CD1c-positive myeloid dendritic cell (primary cell): ENCODE data around the gene MSMO1.

Source experiments
- DNase-seq: peaks from one replicate; pipeline ENCODE4 v3.0.0-alpha.2; 2016; ENCODE audit errors: extremely low spot score

Gene MSMO1

GRCh38 chr4:165360041-165360695 is 32.7 kb downstream of the MSMO1 start:
- DNase-seq, result peak; percentile 16

DNA sequence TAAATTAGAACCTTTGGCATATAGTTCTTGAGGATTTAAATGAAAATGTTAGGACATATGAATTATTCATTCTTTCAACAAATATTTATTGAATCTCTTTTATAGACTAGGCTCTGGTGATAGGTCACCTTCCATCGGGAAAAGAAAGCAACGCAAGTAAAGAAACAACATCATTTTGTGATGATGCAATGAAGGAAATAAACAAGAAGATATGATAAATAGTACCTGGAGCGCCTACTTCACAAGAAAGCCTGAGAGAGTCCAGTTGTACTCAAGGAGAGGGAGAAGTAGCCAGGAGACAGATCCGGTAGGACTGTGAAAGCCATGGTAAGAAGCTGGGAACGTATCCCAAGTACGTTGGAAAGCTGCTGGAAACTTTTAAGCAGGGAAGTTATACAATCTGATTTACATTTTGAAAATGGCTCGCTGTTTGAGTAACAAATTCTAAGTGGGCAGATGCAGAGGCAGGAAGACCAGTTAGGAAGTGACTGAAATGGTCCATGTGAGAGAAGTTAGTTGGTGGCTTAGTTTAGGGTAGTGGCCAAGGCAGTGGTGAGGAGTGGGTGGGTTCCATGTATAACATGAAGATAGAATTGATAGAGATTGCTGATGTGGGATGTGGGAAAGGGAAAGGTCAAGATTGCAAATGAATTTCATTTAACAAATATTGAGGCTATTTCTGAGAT is 33.7 kb downstream of the MSMO1 start:
- peak; percentile 59 for DNase-seq

- no peak for DNase-seq
These were observed 34.3 kb downstream of the MSMO1 start for GRCh38 chr4:165361810-165362209.

DNA sequence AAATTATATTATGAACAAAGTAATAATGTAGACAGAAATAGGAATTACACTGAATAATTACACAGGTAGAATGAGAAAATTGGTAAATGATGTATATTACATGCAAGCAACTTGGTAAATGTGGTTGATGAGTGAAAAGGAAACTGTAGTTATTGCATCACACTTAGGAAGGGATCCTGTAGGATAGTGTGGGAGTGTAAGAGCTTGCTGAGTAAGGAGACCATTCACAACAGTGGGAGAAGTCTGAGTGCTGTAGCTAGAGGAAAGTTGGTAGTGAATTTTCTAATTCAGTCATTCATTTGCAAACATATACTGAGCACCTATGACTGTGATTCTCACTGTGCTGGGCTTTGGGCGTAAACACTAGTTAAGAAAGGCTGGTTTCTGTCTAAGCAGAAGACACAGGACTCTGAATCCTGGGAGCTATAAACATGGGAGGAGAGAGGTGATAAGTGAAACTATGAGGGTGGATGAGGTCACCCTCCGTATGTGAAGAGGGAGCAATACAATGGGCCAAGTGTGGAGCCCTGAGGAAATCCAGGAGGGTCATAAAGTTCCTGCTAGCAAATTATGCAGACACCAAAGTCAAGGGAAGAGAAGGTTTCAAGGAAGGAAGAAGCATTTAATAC is 37.1 kb downstream of the MSMO1 start:
- DNase-seq, result peak; percentile 42

- no peak for DNase-seq
These were observed 39.6 kb downstream of the MSMO1 start for GRCh38 chr4:165367040-165367439.

- DNase-seq, result no peak
These were observed 40.6 kb downstream of the MSMO1 start for GRCh38 chr4:165368114-165368513.

GRCh38 chr4:165368567-165368966 is 41.1 kb downstream of the MSMO1 start:
- no peak for DNase-seq

- no peak for DNase-seq
These were observed 42.1 kb downstream of the MSMO1 start for GRCh38 chr4:165369522-165369921.

DNA sequence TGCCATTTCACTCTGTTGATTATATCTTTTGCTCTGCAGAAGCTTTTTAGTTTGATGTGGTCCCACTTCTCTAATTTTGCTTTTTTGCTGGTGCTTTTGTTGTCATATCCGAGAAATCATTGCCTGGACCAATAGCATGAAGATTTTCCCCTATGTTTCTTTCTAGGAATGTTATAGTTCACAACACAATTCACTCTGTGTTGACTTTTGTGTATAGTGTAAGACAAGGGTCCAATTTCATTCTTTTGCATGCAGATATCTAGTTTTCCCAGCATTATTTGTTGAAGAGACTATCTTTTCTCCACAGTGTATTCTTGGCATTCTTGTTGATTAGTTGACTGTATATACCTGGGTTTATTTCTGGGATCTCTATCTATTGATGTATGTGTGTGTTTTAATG is 43.1 kb downstream of the MSMO1 start:
- DNase-seq, result no peak

DNA sequence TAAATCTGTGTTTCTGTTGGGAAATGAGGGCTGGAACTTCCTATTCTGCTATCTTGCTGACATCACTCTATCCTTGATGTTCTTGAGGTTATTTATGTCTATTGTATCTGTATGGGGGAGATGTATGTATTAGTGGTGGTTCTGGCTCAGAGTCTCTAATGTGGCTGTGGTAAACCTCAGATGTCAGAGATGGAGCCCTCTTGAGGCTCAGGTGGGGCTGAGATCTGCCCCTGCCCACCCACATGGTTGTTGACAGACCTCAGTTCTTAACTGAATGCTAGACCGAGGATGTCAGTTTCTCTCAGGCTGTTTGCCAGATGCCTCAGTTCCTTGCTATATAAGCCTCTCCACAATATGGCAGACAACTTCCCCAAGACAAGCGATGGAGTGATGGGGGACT is 48.0 kb downstream of the MSMO1 start:
- no peak for DNase-seq

DNA sequence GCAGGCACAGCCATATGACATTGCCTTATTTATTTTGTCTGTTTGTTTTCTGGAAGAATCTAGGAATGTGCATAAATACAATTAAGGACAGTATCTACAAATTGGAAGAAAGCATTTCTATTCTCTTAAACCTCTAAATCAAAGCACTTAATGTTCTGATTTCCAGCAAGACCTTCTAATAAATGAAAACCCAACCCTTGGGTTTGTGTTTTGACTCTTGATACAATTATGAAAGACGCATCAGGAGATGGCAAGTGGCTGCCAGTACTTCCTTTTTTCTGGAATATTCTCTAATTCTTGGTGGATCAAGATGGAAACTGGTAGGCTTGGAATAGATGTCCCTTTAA is 50.9 kb downstream of the MSMO1 start:
- no peak for DNase-seq

DNA sequence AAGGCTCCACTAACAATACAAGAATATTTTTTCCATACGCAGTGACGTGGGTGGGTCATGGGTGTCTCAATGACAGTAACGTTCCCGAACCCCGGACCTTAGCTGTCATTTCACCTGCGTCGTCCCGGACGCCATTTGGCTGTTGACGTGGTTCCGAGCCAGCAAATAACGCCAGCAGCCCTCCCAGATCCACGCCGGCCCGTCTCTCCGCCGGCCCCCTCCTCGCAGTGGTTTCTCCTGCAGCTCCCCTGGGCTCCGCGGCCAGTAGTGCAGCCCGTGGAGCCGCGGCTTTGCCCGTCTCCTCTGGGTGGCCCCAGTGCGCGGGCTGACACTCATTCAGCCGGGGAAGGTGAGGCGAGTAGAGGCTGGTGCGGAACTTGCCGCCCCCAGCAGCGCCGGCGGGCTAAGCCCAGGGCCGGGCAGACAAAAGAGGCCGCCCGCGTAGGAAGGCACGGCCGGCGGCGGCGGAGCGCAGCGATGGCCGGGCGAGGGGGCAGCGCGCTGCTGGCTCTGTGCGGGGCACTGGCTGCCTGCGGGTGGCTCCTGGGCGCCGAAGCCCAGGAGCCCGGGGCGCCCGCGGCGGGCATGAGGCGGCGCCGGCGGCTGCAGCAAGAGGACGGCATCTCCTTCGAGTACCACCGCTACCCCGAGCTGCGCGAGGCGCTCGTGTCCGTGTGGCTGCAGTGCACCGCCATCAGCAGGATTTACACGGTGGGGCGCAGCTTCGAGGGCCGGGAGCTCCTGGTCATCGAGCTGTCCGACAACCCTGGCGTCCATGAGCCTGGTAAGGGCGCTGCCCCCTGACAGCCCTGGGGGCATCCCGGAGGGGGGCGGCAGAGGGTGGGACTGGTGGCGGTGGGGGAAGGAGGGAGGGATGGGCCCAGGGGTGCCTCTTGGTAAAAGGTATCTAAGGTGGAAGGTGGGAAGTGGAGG is 51.5 kb downstream of the MSMO1 start, which contains the start of gene CPE:
CPE (plus strand) TSS at position 264 of the 933 bp plus-strand sequence; CDS start at position 478, 214 bp downstream.
- DNase-seq, result peak; percentile 77

DNA sequence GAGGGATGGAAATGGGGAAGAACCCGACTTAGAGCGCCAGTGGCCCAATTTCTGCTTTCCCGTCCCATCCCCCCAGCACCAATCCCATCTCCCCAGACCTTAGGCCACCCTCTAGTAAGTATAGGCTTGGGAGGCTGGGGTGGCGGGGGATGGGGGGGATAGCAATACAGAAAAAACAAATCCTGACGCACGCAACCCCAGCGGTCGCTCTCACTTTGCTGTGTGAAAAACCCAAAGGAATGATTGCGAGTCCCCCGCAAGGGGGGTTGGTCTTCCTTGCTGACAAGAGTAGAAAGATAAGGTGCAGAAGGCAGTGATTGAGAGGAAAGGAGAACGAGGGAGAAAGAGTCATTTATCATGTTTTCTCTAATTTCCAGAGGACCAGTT is 52.2 kb downstream of the MSMO1 start:
- DNase-seq, result no peak

GRCh38 chr4:165380805-165381204 is 53.3 kb downstream of the MSMO1 start:
- DNase-seq, result no peak

GRCh38 chr4:165381821-165382373 is 54.4 kb downstream of the MSMO1 start:
- no peak for DNase-seq

GRCh38 chr4:165382640-165383039 is 55.2 kb downstream of the MSMO1 start:
- no peak for DNase-seq

DNA sequence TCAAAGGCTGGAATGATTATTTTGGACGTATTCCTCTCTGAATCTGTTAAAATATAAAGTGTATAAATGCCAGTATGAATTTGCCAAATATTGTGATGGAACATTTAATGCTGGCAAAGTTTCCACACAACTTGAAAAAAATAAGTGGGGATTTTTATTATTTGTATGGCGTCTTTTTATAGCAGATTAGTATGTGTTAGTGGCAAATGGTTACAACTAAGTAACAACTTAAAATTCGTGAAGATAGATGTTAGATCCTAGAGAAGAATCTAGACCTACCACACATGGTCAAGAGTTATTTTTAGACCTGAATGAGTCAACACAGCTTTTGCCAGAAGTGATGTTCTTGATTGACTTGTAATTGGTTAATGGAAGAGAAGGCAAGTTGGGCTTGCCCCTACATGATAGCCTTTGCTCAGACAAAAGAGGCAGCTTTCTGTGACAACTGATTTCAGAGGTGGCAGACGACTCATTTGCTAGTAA is 56.2 kb downstream of the MSMO1 start:
- DNase-seq, result no peak

GRCh38 chr4:165384186-165384585 is 56.7 kb downstream of the MSMO1 start:
- no peak for DNase-seq

- DNase-seq, result no peak
These were observed 57.1 kb downstream of the MSMO1 start for GRCh38 chr4:165384598-165384997.

DNA sequence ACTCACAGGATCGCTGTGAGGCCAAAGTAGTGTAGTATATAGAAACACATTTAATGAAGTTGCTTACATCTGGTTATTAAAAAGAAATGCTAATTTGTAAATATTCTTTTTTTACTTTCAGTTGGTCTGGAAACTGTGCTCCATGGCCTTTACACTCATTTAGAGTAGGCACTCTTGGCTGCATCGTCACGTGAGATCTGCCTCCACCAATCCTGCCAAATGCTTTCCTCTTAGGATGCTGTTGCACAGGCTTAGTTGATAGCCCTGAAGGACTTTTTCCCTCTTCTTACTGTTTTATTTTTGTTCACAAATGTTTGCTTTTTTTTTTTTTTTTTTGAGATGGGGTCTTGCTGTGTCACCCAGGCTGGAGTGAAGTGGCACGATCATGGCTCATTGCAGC is 57.7 kb downstream of the MSMO1 start:
- DNase-seq, result no peak

- DNase-seq, result no peak
These were observed 58.9 kb downstream of the MSMO1 start for GRCh38 chr4:165386328-165386727.

DNA sequence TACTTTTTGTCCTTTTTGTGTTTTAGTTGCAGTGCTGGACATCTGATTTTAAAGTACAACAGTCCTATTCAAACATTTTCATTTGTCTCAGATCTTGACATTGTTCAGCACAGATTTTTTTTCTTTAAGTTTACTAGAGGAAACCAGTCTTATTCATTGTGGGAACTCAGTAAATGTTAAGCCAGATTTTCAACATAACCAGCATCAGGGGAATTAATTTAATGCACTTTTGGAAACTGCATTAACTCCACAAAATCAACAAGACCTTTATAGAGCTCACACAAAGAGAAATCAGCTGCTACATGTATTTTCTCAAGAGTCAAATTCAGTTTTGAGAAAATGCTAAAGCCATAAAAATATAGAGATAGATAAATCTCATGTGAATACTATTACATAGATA is 61.3 kb downstream of the MSMO1 start:
- no peak for DNase-seq
